Adrenal gland (tissue), 5 donors: ENCODE results near the gene YAF2.

Experiments used
- CTCF ChIP-seq, 6 experiments: fragments of 450-650 bp in 4 of 6; fragments of 200-600 bp in 2 of 6; sonication (generic) in 1 of 6; IDR thresholded peaks; 1 replicate in 5 of 6; 2 replicates in 1 of 6; pipeline versions ENCODE4 v1.5.1 to v1.8.0; 2016 to 2021; ENCODE audit warnings: antibody characterized with exemption in 6 of 6, mild to moderate bottlenecking in 2 of 6, moderate library complexity in 1 of 6
- POLR2A ChIP-seq, 2 donors: fragments of 450-650 bp; IDR thresholded peaks; one replicate each; pipeline ENCODE4 v1.6.1; 2017; ENCODE audit warnings: antibody characterized with exemption in 2 of 2, mild to moderate bottlenecking in 2 of 2, moderate library complexity in 1 of 2
- donor health status: DM: no; HTN: no; CAD: no.

GRCh38 chr12:42221726-42222125, 16.3 kb downstream of the YAF2 start:
- TF ChIP-seq POLR2A (IDR thresholded peaks at IDR 0.05) (no peak), CTCF (IDR thresholded peaks at IDR 0.05) (no peak)
